Keratinocyte (primary cell): Measurements from ENCODE around the gene TDRD3. TPM values are rescaled to one million over a fixed set of nuclear protein-coding genes. Genes with fewer than 3 reads are reported as not detected.
"Not testable (repeated sequence)": the region's sequence is repeated elsewhere in the genome, so short reads cannot be mapped to it uniquely, and the experiment has no call there.

ENCODE experiments used
- DNase-seq: peaks from one replicate; pipeline ENCODE4 v3.0.0-alpha.2; 2011; ENCODE audit warnings: low read depth, missing footprints, low spot score
- FAIRE-seq: peaks from 2 replicates; lab custom pipeline; 2011; peaks lifted over from hg19 to GRCh38; lab: Jason Lieb, UNC
- H2AFZ ChIP-seq: 2 replicates; pipeline ENCODE4 v1.6.0; 2012; ENCODE audit warnings: low read length, control low read depth, inconsistent platforms; ENCODE audit not compliant: control insufficient read depth
- H3K27ac ChIP-seq: 2 replicates; pipeline ENCODE4 v1.5.1; 2011; ENCODE audit warnings: low read length; ENCODE audit not compliant: control insufficient read depth, insufficient read depth
- H3K27me3 ChIP-seq: 3 replicates; pipeline ENCODE4 v1.6.0; 2011; ENCODE audit warnings: low read length; ENCODE audit not compliant: control insufficient read depth, insufficient read depth; ENCODE audit errors: extremely low read depth
- H3K36me3 ChIP-seq, 2 experiments: 2 replicates in 1 of 2; 3 replicates in 1 of 2; pipeline ENCODE4 v1.5.1; 2011; ENCODE audit warnings: low read length in 2 of 2, mild to moderate bottlenecking in 1 of 2; ENCODE audit not compliant: control insufficient read depth in 2 of 2, insufficient read depth in 2 of 2; ENCODE audit errors: extremely low read depth in 1 of 2
- H3K4me1 ChIP-seq: 3 replicates; pipeline ENCODE4 v1.5.1; 2011; ENCODE audit warnings: low read length; ENCODE audit not compliant: control insufficient read depth, insufficient read depth; ENCODE audit errors: extremely low read depth
- H3K4me2 ChIP-seq: 3 replicates; pipeline ENCODE4 v1.6.0; 2011; ENCODE audit warnings: low read depth, low read length; ENCODE audit not compliant: control insufficient read depth, insufficient read depth; ENCODE audit errors: extremely low read depth
- H3K4me3 ChIP-seq, 3 experiments: fragments of 200-600 bp in 1 of 3; sonication (generic) in 1 of 3; 2 replicates in 2 of 3; 3 replicates in 1 of 3; pipeline ENCODE4 v1.5.1; 2011 to 2016; ENCODE audit warnings: low read length in 3 of 3, mild to moderate bottlenecking in 3 of 3, control low read depth in 2 of 3, inconsistent platforms in 1 of 3, low read depth in 1 of 3, mixed read lengths in 1 of 3, mixed run types in 1 of 3, moderate library complexity in 1 of 3; ENCODE audit not compliant: control insufficient read depth in 2 of 3, insufficient read depth in 2 of 3; ENCODE audit errors: extremely low read depth in 1 of 3
- H3K79me2 ChIP-seq: 2 replicates; pipeline ENCODE4 v1.6.0; 2012; ENCODE audit warnings: low read length; ENCODE audit not compliant: control insufficient read depth, insufficient read depth
- H3K9ac ChIP-seq: 3 replicates; pipeline ENCODE4 v1.6.0; 2011; ENCODE audit warnings: low read length; ENCODE audit not compliant: control insufficient read depth, insufficient read depth; ENCODE audit errors: extremely low read depth
- H3K9me1 ChIP-seq: 3 replicates; pipeline ENCODE4 v1.6.0; 2011; ENCODE audit warnings: low read length; ENCODE audit not compliant: control insufficient read depth, insufficient read depth; ENCODE audit errors: extremely low read depth
- H3K9me3 ChIP-seq: 2 replicates; pipeline ENCODE4 v1.5.1; 2012; ENCODE audit warnings: low read depth, low read length; ENCODE audit not compliant: control insufficient read depth
- H4K20me1 ChIP-seq: 3 replicates; pipeline ENCODE4 v1.6.0; 2011; ENCODE audit warnings: low read length; ENCODE audit not compliant: control insufficient read depth, insufficient read depth; ENCODE audit errors: extremely low read depth
- EZH2 ChIP-seq: IDR thresholded peaks from one replicate; pipeline ENCODE4 v1.6.1; 2012; ENCODE audit warnings: inconsistent platforms, mild to moderate bottlenecking, low read length, moderate library complexity
- dilution Hi-C: fragments of 300-500 bp; cut with MboI; formaldehyde crosslinking; loops from one replicate; pipeline ENCODE4 v1.7.0; 2020; ENCODE audit warnings: low sequenced_read_pairs; ENCODE audit not compliant: extremely low pct_ligation_motif_present
- polyA plus RNA-seq, 5 experiments: library from polyadenylated mRNA; depleted of rRNA in 3 of 5; stranded (reverse) in 3 of 5; stranded (forward) in 1 of 5; unstranded in 1 of 5; fragments of >200 nt; gene quantifications; 1 replicate in 1 of 5; 2 replicates in 3 of 5; 3 replicates in 1 of 5; pipeline versions ENCODE4 v1.2.1 to v1.2.3, GENCODE V29; 2011 to 2012; ENCODE audit warnings: missing spikeins in 2 of 5, low read depth in 1 of 5, low replicate concordance in 1 of 5
- TF ChIP-seq, protein P1 (sequence below), 3 experiments: IDR thresholded peaks in 1 of 3; conservative IDR thresholded peaks in 1 of 3; optimal IDR thresholded peaks in 1 of 3; 2 replicates in 2 of 3; 3 replicates in 1 of 3; pipeline versions ENCODE3 to v1.5.1; 2011; ENCODE audit warnings: low read length in 3 of 3, mild to moderate bottlenecking in 3 of 3, moderate library complexity in 2 of 3, control low read depth in 1 of 3, inconsistent platforms in 1 of 3; ENCODE audit not compliant: insufficient read depth in 2 of 3; ENCODE audit errors: extremely low read depth in 1 of 3

TDRD3 gene
- polyA plus RNA-seq, 1 donor (not counting 4 experiments of a cell fraction or from before 2014, with no cell fraction given), result 10.7 TPM

DNA sequence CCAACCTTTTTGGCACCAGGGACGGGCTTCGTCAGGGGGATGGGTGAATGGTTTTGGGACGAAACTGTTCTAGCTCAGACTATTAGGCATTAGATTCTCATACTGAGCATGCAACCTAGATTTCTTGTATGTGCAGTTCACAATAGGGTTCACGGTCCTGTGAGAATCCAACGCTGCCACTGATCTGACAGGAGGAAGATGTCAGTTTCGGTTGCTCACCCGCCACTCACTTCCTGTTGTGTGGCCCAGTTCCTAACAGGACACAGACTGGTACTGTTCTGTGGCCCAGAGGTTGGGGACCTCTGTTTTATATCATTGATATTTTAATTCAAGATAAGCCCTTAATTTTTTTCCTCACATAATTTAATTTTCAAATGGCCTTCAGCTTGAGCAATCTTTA, 26.7 kb upstream of the TDRD3 start:
- H3K4me1 ChIP-seq, result no peaks in the 10 kb centered on the region
- H3K4me3 ChIP-seq, result no peak overlapping the region
- dilution Hi-C loops, result no loop called here
- DNase-seq (no peak), FAIRE-seq (no peak)
- H4K20me1 ChIP-seq, result no peaks in the 10 kb centered on the region
- H3K27me3 ChIP-seq, result no peaks in the 10 kb centered on the region
- H3K27ac ChIP-seq, result no peak overlapping the region
- H3K9ac ChIP-seq, result no peak overlapping the region
- no peaks in the 10 kb centered on the region for H3K36me3 ChIP-seq
- H3K4me2 ChIP-seq, result no peak overlapping the region
- TF ChIP-seq EZH2, result no peak
- TF ChIP-seq, protein P1, sequence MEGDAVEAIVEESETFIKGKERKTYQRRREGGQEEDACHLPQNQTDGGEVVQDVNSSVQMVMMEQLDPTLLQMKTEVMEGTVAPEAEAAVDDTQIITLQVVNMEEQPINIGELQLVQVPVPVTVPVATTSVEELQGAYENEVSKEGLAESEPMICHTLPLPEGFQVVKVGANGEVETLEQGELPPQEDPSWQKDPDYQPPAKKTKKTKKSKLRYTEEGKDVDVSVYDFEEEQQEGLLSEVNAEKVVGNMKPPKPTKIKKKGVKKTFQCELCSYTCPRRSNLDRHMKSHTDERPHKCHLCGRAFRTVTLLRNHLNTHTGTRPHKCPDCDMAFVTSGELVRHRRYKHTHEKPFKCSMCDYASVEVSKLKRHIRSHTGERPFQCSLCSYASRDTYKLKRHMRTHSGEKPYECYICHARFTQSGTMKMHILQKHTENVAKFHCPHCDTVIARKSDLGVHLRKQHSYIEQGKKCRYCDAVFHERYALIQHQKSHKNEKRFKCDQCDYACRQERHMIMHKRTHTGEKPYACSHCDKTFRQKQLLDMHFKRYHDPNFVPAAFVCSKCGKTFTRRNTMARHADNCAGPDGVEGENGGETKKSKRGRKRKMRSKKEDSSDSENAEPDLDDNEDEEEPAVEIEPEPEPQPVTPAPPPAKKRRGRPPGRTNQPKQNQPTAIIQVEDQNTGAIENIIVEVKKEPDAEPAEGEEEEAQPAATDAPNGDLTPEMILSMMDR (optimal IDR thresholded peaks at IDR 0.05 in 1 of 3, IDR thresholded peaks at IDR 0.05 in 1 of 3, conservative IDR thresholded peaks at IDR 0.05 in 1 of 3; ENCODE audit: extremely low read depth in 1 of 3, insufficient read depth in 2 of 3, low read length in 3 of 3), result no peak
- no peaks in the 10 kb centered on the region for H3K9me3 ChIP-seq
- H2AFZ ChIP-seq, result no peak overlapping the region
- H3K9me1 ChIP-seq, result no peaks in the 10 kb centered on the region
- no peaks in the 10 kb centered on the region for H3K79me2 ChIP-seq

DNA sequence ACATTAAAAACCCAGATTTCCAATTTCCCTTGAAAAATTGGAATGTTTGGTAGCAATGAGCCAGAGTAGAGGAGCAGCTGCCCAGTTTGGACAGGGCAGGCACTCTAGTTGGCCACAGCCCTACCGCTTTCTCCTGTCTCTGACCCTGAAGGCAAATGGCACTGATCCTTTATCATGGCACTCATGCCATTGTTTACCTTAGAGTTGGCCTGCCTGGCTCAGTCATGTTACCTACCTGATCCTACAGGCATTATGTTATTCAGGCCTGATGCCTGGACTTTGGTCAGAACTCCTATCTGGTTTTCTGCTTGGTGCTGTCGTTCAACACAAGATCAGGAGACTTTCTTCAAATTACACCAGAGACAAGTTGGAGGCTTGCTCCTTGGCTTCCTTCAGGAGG, 24.9 kb upstream of the TDRD3 start:
- Histone ChIP-seq H3K36me3 (no peaks in the 10 kb centered on the region), H2AFZ (no peak overlapping the region), H3K79me2 (no peaks in the 10 kb centered on the region), H3K9me1 (no peaks in the 10 kb centered on the region), H3K4me1 (no peaks in the 10 kb centered on the region), H3K4me3 (no peak overlapping the region), H3K9ac (no peak overlapping the region), H3K4me2 (no peak overlapping the region), H4K20me1 (no peaks in the 10 kb centered on the region), H3K27me3 (no peaks in the 10 kb centered on the region), H3K9me3 (no peaks in the 10 kb centered on the region), H3K27ac (no peak overlapping the region)
- TF ChIP-seq, protein P1 (optimal IDR thresholded peaks at IDR 0.05 in 1 of 3, IDR thresholded peaks at IDR 0.05 in 1 of 3, conservative IDR thresholded peaks at IDR 0.05 in 1 of 3; ENCODE audit: extremely low read depth in 1 of 3, insufficient read depth in 2 of 3, low read length in 3 of 3), result no peak
- TF ChIP-seq EZH2, result no peak
- FAIRE-seq (no peak), DNase-seq (no peak)
- dilution Hi-C loops, result no loop called here

DNA sequence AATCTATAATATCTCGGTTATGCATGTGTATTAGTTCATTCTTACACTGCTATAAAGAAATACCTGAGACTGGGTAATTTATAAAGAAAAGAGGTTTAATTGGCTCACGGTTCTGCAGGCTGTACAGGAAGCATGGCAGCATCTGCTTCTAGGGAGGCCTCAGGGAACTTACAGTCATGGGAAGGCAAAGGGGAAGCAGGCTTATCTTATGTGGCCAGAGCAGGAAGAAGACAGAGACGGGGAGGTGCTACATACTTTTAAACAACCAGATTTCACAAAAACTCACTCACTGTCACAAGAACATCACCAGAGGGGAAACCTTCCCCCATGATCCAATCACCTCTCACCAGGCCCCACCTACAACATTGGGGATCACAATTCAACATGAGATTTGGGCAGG, 17.7 kb upstream of the TDRD3 start:
- FAIRE-seq, H3K27me3 ChIP-seq, H3K9me3 ChIP-seq, dilution Hi-C loops, H3K79me2 ChIP-seq, H3K4me2 ChIP-seq, H3K27ac ChIP-seq, H3K36me3 ChIP-seq, H3K9me1 ChIP-seq, DNase-seq, H3K4me1 ChIP-seq, H2AFZ ChIP-seq, H4K20me1 ChIP-seq, H3K4me3 ChIP-seq, H3K9ac ChIP-seq: not testable (repeated sequence)
